Progenitor cell of endocrine pancreas (in vitro differentiated cells): ENCODE data around the gene FRS2. TPM values are rescaled to one million over a fixed set of nuclear protein-coding genes. Genes with fewer than 3 reads are reported as not detected.

Experiments
- DNase-seq: peaks from one replicate; pipeline ENCODE4 v3.0.0; 2021; ENCODE audit warnings: low spot score; ENCODE audit not compliant: unreplicated experiment
- H3K27ac Mint-ChIP-seq: 2 replicates; pipeline ENCODE4 v1.8.0; 2021; ENCODE audit warnings: mild to moderate bottlenecking, moderate library complexity, mixed read lengths
- H3K27me3 Mint-ChIP-seq: 2 replicates; pipeline ENCODE4 v1.8.0; 2021; ENCODE audit warnings: mixed read lengths
- H3K36me3 Mint-ChIP-seq: 2 replicates; pipeline ENCODE4 v1.8.0; 2022; ENCODE audit warnings: mixed read lengths; ENCODE audit not compliant: insufficient read depth
- H3K4me1 Mint-ChIP-seq: 2 replicates; pipeline ENCODE4 v1.8.0; 2021; ENCODE audit warnings: low read depth, mixed read lengths
- H3K4me3 Mint-ChIP-seq: 2 replicates; pipeline ENCODE4 v1.8.0; 2021; ENCODE audit warnings: low read depth, mild to moderate bottlenecking, moderate library complexity, mixed read lengths
- H3K9me3 Mint-ChIP-seq: 2 replicates; pipeline ENCODE4 v1.8.0; 2021; ENCODE audit warnings: low read depth, mixed read lengths
- total RNA-seq: library from RNA; stranded (reverse); gene quantifications from 2 replicates; pipeline ENCODE4 v1.2.1, GENCODE V29; 2021
- TF ChIP-seq, protein P1 (sequence below): fragments of 200-600 bp; sonication (generic); IDR thresholded peaks from one replicate; pipeline ENCODE4 v1.5.0; 2021; ENCODE audit warnings: antibody characterized with exemption, mild to moderate bottlenecking; ENCODE audit not compliant: unreplicated experiment

FRS2 gene
- total RNA-seq, 1 donor from 2014 or later: 42.6 TPM

GRCh38 chr12:69513297-69513696 is 43.1 kb downstream of the FRS2 start:
- H3K9me3 Mint-ChIP-seq: no peaks in the 10 kb centered on the region
- no peaks in the 10 kb centered on the region for H3K27me3 Mint-ChIP-seq
- peaks cover 47% of the 10 kb centered on the region for H3K4me1 Mint-ChIP-seq
- DNase-seq: no peak
- TF ChIP-seq, protein P1, sequence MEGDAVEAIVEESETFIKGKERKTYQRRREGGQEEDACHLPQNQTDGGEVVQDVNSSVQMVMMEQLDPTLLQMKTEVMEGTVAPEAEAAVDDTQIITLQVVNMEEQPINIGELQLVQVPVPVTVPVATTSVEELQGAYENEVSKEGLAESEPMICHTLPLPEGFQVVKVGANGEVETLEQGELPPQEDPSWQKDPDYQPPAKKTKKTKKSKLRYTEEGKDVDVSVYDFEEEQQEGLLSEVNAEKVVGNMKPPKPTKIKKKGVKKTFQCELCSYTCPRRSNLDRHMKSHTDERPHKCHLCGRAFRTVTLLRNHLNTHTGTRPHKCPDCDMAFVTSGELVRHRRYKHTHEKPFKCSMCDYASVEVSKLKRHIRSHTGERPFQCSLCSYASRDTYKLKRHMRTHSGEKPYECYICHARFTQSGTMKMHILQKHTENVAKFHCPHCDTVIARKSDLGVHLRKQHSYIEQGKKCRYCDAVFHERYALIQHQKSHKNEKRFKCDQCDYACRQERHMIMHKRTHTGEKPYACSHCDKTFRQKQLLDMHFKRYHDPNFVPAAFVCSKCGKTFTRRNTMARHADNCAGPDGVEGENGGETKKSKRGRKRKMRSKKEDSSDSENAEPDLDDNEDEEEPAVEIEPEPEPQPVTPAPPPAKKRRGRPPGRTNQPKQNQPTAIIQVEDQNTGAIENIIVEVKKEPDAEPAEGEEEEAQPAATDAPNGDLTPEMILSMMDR: no peak
- H3K27ac Mint-ChIP-seq: no peak overlapping the region
- no peak overlapping the region for H3K4me3 Mint-ChIP-seq
- peaks cover 2% of the 10 kb centered on the region for H3K36me3 Mint-ChIP-seq

DNA sequence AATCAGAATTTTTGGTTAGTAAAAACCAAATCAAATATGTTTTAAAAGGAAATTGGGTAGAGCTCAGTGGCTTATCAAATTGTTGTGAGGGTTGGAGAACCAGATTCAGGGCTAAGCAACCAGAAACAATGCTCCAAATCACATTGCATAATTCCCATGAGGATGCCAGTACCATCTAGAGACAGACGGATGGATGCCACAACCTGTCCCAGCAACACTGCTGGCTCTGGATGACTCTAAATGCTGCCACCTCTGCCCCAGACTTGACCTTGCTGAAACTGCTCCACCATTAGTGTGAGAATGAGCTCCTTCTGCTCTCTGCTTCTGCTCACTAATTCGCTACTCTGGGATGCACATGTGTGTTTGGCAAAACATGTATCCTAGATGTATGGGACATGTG is 43.9 kb downstream of the FRS2 start:
- Mint-ChIP-seq H3K27me3 (no peaks in the 10 kb centered on the region), H3K4me3 (no peak overlapping the region), H3K9me3 (no peaks in the 10 kb centered on the region), H3K27ac (no peak overlapping the region), H3K36me3 (peaks cover 2% of the 10 kb centered on the region), H3K4me1 (peaks cover 43% of the 10 kb centered on the region)
- DNase-seq: no peak
- TF ChIP-seq, protein P1: no peak

GRCh38 chr12:69514845-69515244 is 44.7 kb downstream of the FRS2 start:
- Mint-ChIP-seq H3K36me3 (peaks cover 7% of the 10 kb centered on the region), H3K4me3 (no peak overlapping the region), H3K27me3 (no peaks in the 10 kb centered on the region), H3K4me1 (peaks cover 37% of the 10 kb centered on the region), H3K27ac (no peak overlapping the region), H3K9me3 (peaks cover 3% of the 10 kb centered on the region)
- TF ChIP-seq, protein P1: no peak
- DNase-seq: no peak

- H3K27me3 Mint-ChIP-seq: no peaks in the 10 kb centered on the region
- TF ChIP-seq, protein P1: no peak
- H3K4me3 Mint-ChIP-seq: no peak overlapping the region
- H3K27ac Mint-ChIP-seq: no peak overlapping the region
- H3K4me1 Mint-ChIP-seq: peaks cover 31% of the 10 kb centered on the region
- no peak for DNase-seq
- peaks cover 11% of the 10 kb centered on the region for H3K36me3 Mint-ChIP-seq
- H3K9me3 Mint-ChIP-seq: peaks cover 9% of the 10 kb centered on the region
Observed at GRCh38 chr12:69515394-69515930, 45.3 kb downstream of the FRS2 start.

- no peak for DNase-seq
- Mint-ChIP-seq H3K27ac (no peak overlapping the region), H3K36me3 (peaks cover 19% of the 10 kb centered on the region), H3K4me1 (peaks cover 18% of the 10 kb centered on the region), H3K4me3 (no peak overlapping the region), H3K9me3 (peaks cover 18% of the 10 kb centered on the region), H3K27me3 (no peaks in the 10 kb centered on the region)
- TF ChIP-seq, protein P1: no peak
Observed at GRCh38 chr12:69516950-69517349, 46.8 kb downstream of the FRS2 start.
